Measurements from ENCODE around the gene PCBP3. TPM values are rescaled to one million over a fixed set of nuclear protein-coding genes. Genes with fewer than 3 reads are reported as not detected.

PCBP3 gene
- total RNA-seq, 1 donor from 2014 or later = 4.6 TPM

GRCh38 chr21:45985471-45986315 is 342.2 kb downstream of the PCBP3 start:
- H3K4me1 ChIP-seq = no peaks in the 10 kb centered on the region
- Mint-ChIP-seq H3K36me3 (peaks cover 11% of the 10 kb centered on the region), H3K4me1 (no peaks in the 10 kb centered on the region), H3K27ac (no peak overlapping the region), H3K27me3 (ENCODE audit: insufficient read depth, low read depth) (peaks cover 3% of the 10 kb centered on the region), H3K4me3 (no peak overlapping the region), H3K9me3 (no peaks in the 10 kb centered on the region)
- H3F3A ChIP-seq (ENCODE audit: low read depth) = peaks cover 18% of the 10 kb centered on the region
- no peak overlapping the region for H3K27ac ChIP-seq
- no peaks in the 10 kb centered on the region for H3K79me2 ChIP-seq (ENCODE audit: low read depth)
- H3K36me3 ChIP-seq = no peaks in the 10 kb centered on the region
- DNase-seq (ENCODE audit: low spot score) = no peak
- H3K9me3 ChIP-seq (ENCODE audit: low read depth) = no peaks in the 10 kb centered on the region
- no peak overlapping the region for H2AFZ ChIP-seq (replicated peaks)
- H3K9ac ChIP-seq = no peak overlapping the region
- TF ChIP-seq EZH2phosphoT487 (IDR thresholded peaks at IDR 0.05) (no peak), CTCF (IDR thresholded peaks at IDR 0.05) (no peak), EZH2 (IDR thresholded peaks at IDR 0.05) (no peak)
- H3K4me3 ChIP-seq = no peak overlapping the region
- H4K20me1 ChIP-seq (ENCODE audit: low read depth) = no peaks in the 10 kb centered on the region
- H3K27me3 ChIP-seq = peaks cover 25% of the 10 kb centered on the region
- H3K4me2 ChIP-seq = no peak overlapping the region

GRCh38 chr21:45986316-45987051 is 343.0 kb downstream of the PCBP3 start:
- Histone ChIP-seq H3K9ac (no peak overlapping the region), H3K27ac (no peak overlapping the region), H3K9me3 (ENCODE audit: low read depth) (no peaks in the 10 kb centered on the region), H2AFZ (replicated peaks) (no peak overlapping the region), H3K4me1 (no peaks in the 10 kb centered on the region), H3K36me3 (no peaks in the 10 kb centered on the region), H3K27me3 (peaks cover 20% of the 10 kb centered on the region), H4K20me1 (ENCODE audit: low read depth) (no peaks in the 10 kb centered on the region), H3K79me2 (ENCODE audit: low read depth) (no peaks in the 10 kb centered on the region), H3F3A (ENCODE audit: low read depth) (peaks cover 11% of the 10 kb centered on the region), H3K4me2 (no peak overlapping the region), H3K4me3 (no peak overlapping the region)
- DNase-seq (ENCODE audit: low spot score) = no peak
- TF ChIP-seq CTCF (IDR thresholded peaks at IDR 0.05) (no peak), EZH2 (IDR thresholded peaks at IDR 0.05) (no peak), EZH2phosphoT487 (IDR thresholded peaks at IDR 0.05) (no peak)
- H3K27me3 Mint-ChIP-seq (ENCODE audit: insufficient read depth, low read depth) = peaks cover 3% of the 10 kb centered on the region
- H3K36me3 Mint-ChIP-seq = peaks cover 11% of the 10 kb centered on the region
- no peaks in the 10 kb centered on the region for H3K4me1 Mint-ChIP-seq
- H3K4me3 Mint-ChIP-seq = no peak overlapping the region
- H3K27ac Mint-ChIP-seq = no peak overlapping the region
- no peaks in the 10 kb centered on the region for H3K9me3 Mint-ChIP-seq

- TF ChIP-seq EZH2phosphoT487 (IDR thresholded peaks at IDR 0.05) (no peak), EZH2 (IDR thresholded peaks at IDR 0.05) (no peak), CTCF (IDR thresholded peaks at IDR 0.05) (no peak)
- Histone ChIP-seq H3K27me3 (peaks cover 14% of the 10 kb centered on the region), H3K4me2 (no peak overlapping the region), H3F3A (ENCODE audit: low read depth) (peaks cover 11% of the 10 kb centered on the region), H2AFZ (replicated peaks) (no peak overlapping the region), H3K4me3 (no peak overlapping the region), H3K9me3 (ENCODE audit: low read depth) (no peaks in the 10 kb centered on the region), H3K27ac (no peak overlapping the region), H3K9ac (no peak overlapping the region), H4K20me1 (ENCODE audit: low read depth) (no peaks in the 10 kb centered on the region), H3K36me3 (no peaks in the 10 kb centered on the region), H3K4me1 (no peaks in the 10 kb centered on the region), H3K79me2 (ENCODE audit: low read depth) (no peaks in the 10 kb centered on the region)
- H3K27me3 Mint-ChIP-seq (ENCODE audit: insufficient read depth, low read depth) = peaks cover 3% of the 10 kb centered on the region
- no peak overlapping the region for H3K27ac Mint-ChIP-seq
- no peaks in the 10 kb centered on the region for H3K4me1 Mint-ChIP-seq
- H3K36me3 Mint-ChIP-seq = peaks cover 11% of the 10 kb centered on the region
- no peak for DNase-seq (ENCODE audit: low spot score)
- H3K9me3 Mint-ChIP-seq = no peaks in the 10 kb centered on the region
- H3K4me3 Mint-ChIP-seq = no peak overlapping the region
These were observed 343.7 kb downstream of the PCBP3 start for GRCh38 chr21:45987121-45987711.
